Endothelial cell of umbilical vein (primary cell): ENCODE measurements around the gene ZNF652.

ENCODE experiments used
- EZH2 ChIP-seq: IDR thresholded peaks from 2 replicates; pipeline ENCODE4 v1.6.1; 2012; ENCODE audit warnings: borderline replicate concordance, low read depth, mild to moderate bottlenecking, moderate library complexity, low read length, inconsistent platforms; ENCODE audit not compliant: severe bottlenecking
- JUN ChIP-seq: IDR thresholded peaks from 2 replicates; pipeline ENCODE4 v1.6.1; 2011; ENCODE audit warnings: borderline replicate concordance, low read depth; ENCODE audit not compliant: insufficient read length, insufficient read depth
- POLR2A ChIP-seq: IDR thresholded peaks from 2 replicates; pipeline ENCODE4 v1.6.1; 2012; ENCODE audit warnings: low read depth, mild to moderate bottlenecking, control low read depth, low read length
- TF ChIP-seq, protein P1 (sequence below), 2 donors: IDR thresholded peaks; 1 replicate in 1 of 2; 2 replicates in 1 of 2; pipeline ENCODE4 v1.5.1; 2011; ENCODE audit warnings: low read length in 2 of 2, mild to moderate bottlenecking in 2 of 2, moderate library complexity in 2 of 2, control low read depth in 1 of 2, inconsistent platforms in 1 of 2, low read depth in 1 of 2; ENCODE audit not compliant: insufficient read depth in 1 of 2; ENCODE audit errors: extremely low read depth in 1 of 2
- TF ChIP-seq, protein P2 (sequence below): IDR thresholded peaks from 2 replicates; pipeline ENCODE4 v1.6.1; 2011; ENCODE audit not compliant: insufficient read depth, insufficient read length

DNA sequence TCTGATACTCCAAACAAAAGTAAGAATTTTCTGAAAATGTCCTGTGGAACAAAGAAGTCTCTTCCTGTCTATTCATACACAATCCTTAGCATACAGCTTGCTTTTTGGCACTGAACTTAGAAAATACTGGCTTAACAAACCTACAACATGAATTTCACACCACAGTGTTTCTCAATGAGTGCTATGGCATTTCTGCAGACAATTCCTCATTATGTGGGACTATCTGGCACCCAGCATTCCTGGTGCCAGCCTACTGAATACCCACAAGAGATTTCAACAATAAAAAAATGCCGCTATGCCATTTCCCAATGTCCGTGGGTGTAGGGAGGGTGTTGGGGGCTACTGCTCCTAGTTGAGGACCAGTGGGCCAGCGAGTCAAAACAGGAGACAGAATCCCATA is 62.1 kb downstream of the ZNF652 start:
- TF ChIP-seq, protein P1, sequence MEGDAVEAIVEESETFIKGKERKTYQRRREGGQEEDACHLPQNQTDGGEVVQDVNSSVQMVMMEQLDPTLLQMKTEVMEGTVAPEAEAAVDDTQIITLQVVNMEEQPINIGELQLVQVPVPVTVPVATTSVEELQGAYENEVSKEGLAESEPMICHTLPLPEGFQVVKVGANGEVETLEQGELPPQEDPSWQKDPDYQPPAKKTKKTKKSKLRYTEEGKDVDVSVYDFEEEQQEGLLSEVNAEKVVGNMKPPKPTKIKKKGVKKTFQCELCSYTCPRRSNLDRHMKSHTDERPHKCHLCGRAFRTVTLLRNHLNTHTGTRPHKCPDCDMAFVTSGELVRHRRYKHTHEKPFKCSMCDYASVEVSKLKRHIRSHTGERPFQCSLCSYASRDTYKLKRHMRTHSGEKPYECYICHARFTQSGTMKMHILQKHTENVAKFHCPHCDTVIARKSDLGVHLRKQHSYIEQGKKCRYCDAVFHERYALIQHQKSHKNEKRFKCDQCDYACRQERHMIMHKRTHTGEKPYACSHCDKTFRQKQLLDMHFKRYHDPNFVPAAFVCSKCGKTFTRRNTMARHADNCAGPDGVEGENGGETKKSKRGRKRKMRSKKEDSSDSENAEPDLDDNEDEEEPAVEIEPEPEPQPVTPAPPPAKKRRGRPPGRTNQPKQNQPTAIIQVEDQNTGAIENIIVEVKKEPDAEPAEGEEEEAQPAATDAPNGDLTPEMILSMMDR (IDR thresholded peaks at IDR 0.05; ENCODE audit: extremely low read depth in 1 of 2, insufficient read depth in 1 of 2, low read depth in 1 of 2, low read length in 2 of 2), result no peak
- TF ChIP-seq POLR2A (no peak), EZH2 (no peak), JUN (no peak)
- TF ChIP-seq, protein P2, sequence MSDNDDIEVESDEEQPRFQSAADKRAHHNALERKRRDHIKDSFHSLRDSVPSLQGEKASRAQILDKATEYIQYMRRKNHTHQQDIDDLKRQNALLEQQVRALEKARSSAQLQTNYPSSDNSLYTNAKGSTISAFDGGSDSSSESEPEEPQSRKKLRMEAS, result no peak
